Measurements from ENCODE around the gene TRABD.
"Not testable (repeated sequence)": the region's sequence is repeated elsewhere in the genome, so short reads cannot be mapped to it uniquely, and the experiment has no call there.

Gene TRABD

GRCh38 chr22:50145721-50146438 lies 39.8 kb upstream of the TRABD start:
- H3K9me3 ChIP-seq = no peaks in the 10 kb centered on the region
- no peak for DNase-seq
- peaks cover 0 to 6% (median 0%) of the 10 kb centered on the region in 4 donors for H3K4me1 ChIP-seq
- H3K27ac ChIP-seq = no peak overlapping the region
- H3K4me3 ChIP-seq = no peak overlapping the region
- H3K36me3 ChIP-seq = no peaks in the 10 kb centered on the region
- peaks cover 0 to 58% of the 10 kb centered on the region in 2 donors for H3K27me3 ChIP-seq
- no peak for TF ChIP-seq CTCF (IDR thresholded peaks at IDR 0.05)
- intact Hi-C loops (cut with DNase I; ENCODE audit: low total_unique reads) = loop anchor here (5.0 kb wide), 1 partner anchor 61 kb away; no protein-coding TSS in a partner anchor

GRCh38 chr22:50146439-50147238 lies 39.1 kb upstream of the TRABD start:
- Histone ChIP-seq H3K27me3 (peaks cover 0 to 55% of the 10 kb centered on the region in 2 donors), H3K27ac (no peak overlapping the region), H3K4me3 (no peak overlapping the region), H3K36me3 (no peaks in the 10 kb centered on the region), H3K4me1 (peaks cover 0 to 6% (median 0%) of the 10 kb centered on the region in 4 donors), H3K9me3 (no peaks in the 10 kb centered on the region)
- DNase-seq = peak in 1 of 2 donors; percentile 44
- peak; percentile 59 to 64 for TF ChIP-seq CTCF (IDR thresholded peaks at IDR 0.05)
- intact Hi-C loops (cut with DNase I; ENCODE audit: low total_unique reads) = loop anchor here (5.0 kb wide), 1 partner anchor 61 kb away; no protein-coding TSS in a partner anchor

GRCh38 chr22:50147258-50148165 lies 38.2 kb upstream of the TRABD start:
- H3K27me3 ChIP-seq = peaks cover 0 to 48% of the 10 kb centered on the region in 2 donors
- intact Hi-C loops (cut with DNase I; ENCODE audit: low total_unique reads) = loop anchor here (5.0 kb wide), 1 partner anchor 60 kb away; no protein-coding TSS in a partner anchor
- H3K9me3 ChIP-seq, H3K36me3 ChIP-seq, DNase-seq, H3K27ac ChIP-seq, H3K4me1 ChIP-seq, H3K4me3 ChIP-seq: not testable (repeated sequence)

GRCh38 chr22:50148166-50148500 lies 37.6 kb upstream of the TRABD start:
- Histone ChIP-seq H3K27me3 (peaks cover 0 to 50% of the 10 kb centered on the region in 2 donors), H3K4me1 (peaks cover 0 to 6% (median 0%) of the 10 kb centered on the region in 4 donors), H3K9me3 (no peaks in the 10 kb centered on the region), H3K36me3 (no peaks in the 10 kb centered on the region), H3K4me3 (no peak overlapping the region), H3K27ac (no peak overlapping the region)
- intact Hi-C loops (cut with DNase I; ENCODE audit: low total_unique reads) = loop anchor here (5.0 kb wide), 1 partner anchor 59 kb away; no protein-coding TSS in a partner anchor
- no peak for DNase-seq
- no peak for TF ChIP-seq CTCF (IDR thresholded peaks at IDR 0.05)

- no peak overlapping the region for H3K4me3 ChIP-seq
- peaks cover 0 to 6% (median 0%) of the 10 kb centered on the region in 4 donors for H3K4me1 ChIP-seq
- intact Hi-C loops (cut with DNase I; ENCODE audit: low total_unique reads) = loop anchor here (5.0 kb wide), 1 partner anchor 58 kb away; no protein-coding TSS in a partner anchor
- H3K27me3 ChIP-seq = peaks cover 0 to 44% of the 10 kb centered on the region in 2 donors
- H3K36me3 ChIP-seq = no peaks in the 10 kb centered on the region
- no peak overlapping the region for H3K27ac ChIP-seq
- TF ChIP-seq CTCF (IDR thresholded peaks at IDR 0.05) = peak; percentile 20 to 41
- no peak for DNase-seq
- H3K9me3 ChIP-seq = no peaks in the 10 kb centered on the region
Measured at GRCh38 chr22:50148991-50149721, 36.6 kb upstream of the TRABD start.
